ENCODE results near the gene PTPRU.

The PTPRU gene

DNA sequence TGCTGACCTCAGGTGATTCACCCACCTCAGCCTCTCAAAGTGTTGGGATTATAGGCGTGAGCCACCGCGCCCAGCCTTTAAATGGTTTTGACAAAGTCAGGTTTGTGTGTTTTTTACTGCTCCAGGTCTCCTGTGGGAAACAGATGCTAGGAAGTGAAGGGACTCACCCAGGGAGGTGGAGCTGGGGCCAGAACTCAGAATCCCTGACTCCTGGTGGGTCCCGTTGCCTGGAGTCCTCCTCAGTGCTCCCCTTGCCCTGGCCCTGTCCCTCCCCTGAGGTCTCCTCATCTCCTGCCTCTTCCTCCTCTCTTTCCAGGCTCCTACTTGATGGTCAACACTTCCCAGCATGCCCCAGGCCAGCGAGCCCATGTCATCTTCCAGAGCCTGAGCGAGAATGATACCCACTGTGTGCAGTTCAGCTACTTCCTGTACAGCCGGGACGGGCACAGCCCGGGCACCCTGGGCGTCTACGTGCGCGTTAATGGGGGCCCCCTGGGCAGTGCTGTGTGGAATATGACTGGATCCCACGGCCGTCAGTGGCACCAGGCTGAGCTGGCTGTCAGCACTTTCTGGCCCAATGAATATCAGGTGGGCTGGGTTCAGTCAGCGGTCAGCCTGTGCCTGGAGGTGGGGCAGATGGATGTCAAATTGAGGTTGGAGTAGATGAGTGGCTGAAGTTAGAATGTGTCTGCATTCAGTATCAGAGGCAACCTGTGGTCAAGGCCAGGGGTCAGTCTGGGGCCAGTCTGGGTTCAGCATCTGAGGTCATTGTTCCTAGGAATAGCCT is 22.1 kb downstream of the PTPRU start:
- POLR2A ChIA-PET = no interaction called here
- H3K4me3 ChIP-seq (ENCODE audit: low read depth, low read length) = no peak overlapping the region
- TF ChIP-seq, protein P1, sequence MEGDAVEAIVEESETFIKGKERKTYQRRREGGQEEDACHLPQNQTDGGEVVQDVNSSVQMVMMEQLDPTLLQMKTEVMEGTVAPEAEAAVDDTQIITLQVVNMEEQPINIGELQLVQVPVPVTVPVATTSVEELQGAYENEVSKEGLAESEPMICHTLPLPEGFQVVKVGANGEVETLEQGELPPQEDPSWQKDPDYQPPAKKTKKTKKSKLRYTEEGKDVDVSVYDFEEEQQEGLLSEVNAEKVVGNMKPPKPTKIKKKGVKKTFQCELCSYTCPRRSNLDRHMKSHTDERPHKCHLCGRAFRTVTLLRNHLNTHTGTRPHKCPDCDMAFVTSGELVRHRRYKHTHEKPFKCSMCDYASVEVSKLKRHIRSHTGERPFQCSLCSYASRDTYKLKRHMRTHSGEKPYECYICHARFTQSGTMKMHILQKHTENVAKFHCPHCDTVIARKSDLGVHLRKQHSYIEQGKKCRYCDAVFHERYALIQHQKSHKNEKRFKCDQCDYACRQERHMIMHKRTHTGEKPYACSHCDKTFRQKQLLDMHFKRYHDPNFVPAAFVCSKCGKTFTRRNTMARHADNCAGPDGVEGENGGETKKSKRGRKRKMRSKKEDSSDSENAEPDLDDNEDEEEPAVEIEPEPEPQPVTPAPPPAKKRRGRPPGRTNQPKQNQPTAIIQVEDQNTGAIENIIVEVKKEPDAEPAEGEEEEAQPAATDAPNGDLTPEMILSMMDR (IDR thresholded peaks at IDR 0.05; ENCODE audit: insufficient read depth, low read length, missing control alignments) = no peak
- CTCF ChIA-PET = interaction anchor here (1.1 to 4.0 kb wide), 3 partner anchors 11 to 22 kb away, joined by 3 to 17 read pairs (median 4); no protein-coding TSS in a partner anchor
- no peak for DNase-seq (ENCODE audit: low read depth, low spot score)

- DNase-seq (ENCODE audit: low read depth, low spot score) = no peak
- TF ChIP-seq, protein P1 (IDR thresholded peaks at IDR 0.05; ENCODE audit: insufficient read depth, low read length, missing control alignments) = no peak
- peak overlapping the region; percentile 55 for H3K4me3 ChIP-seq (ENCODE audit: low read depth, low read length)
- ChIA-PET POLR2A (interaction anchor here (0.9 kb wide), 1 partner anchor 12 kb away, joined by 3 read pairs; no protein-coding TSS in a partner anchor), CTCF (interaction anchor here (1.3 to 4.0 kb wide), 3 partner anchors 11 to 14 kb away, joined by 3 to 17 read pairs (median 4); no protein-coding TSS in a partner anchor)
These were observed 22.9 kb downstream of the PTPRU start for GRCh38 chr1:29258976-29259801.

DNA sequence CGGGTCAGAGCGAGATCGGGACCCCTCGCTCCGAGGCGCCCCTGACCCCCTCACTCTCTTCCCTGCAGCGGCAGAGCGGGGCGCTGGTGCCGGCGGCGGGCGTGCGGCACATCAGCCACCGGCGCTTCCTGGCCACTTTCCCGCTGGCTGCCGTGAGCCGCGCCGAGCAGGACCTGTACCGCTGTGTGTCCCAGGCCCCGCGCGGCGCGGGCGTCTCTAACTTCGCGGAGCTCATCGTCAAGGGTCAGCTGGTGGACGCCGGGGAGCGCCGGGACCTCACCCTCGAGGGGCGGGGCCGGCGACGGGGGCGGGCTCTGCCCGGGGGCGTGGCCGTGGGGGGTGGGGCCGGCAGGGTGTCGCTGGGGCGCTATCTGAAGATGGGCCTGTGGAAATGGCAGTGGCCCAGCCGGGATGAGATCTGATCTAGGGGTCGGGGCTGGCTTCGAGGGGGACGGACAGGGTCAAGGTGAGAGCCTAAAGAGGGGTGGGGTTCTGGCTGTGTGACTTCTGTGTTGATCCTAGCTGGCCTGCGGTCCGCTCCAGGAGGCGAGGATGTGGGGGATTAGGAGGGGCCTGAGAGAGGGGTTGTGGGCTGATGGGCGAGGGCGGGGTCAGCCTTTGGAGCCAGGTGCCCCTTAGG is 23.6 kb downstream of the PTPRU start:
- POLR2A ChIA-PET = interaction anchor here (0.9 kb wide), 1 partner anchor 11 kb away, joined by 3 read pairs; no protein-coding TSS in a partner anchor
- DNase-seq (ENCODE audit: low read depth, low spot score) = no peak
- H3K4me3 ChIP-seq (ENCODE audit: low read depth, low read length) = peak overlapping the region; percentile 55
- TF ChIP-seq, protein P1 (IDR thresholded peaks at IDR 0.05; ENCODE audit: insufficient read depth, low read length, missing control alignments) = no peak
- CTCF ChIA-PET = interaction anchor here (0.9 to 4.0 kb wide), 3 partner anchors 11 to 852 kb away, joined by 3 to 17 read pairs (median 3); no protein-coding TSS in a partner anchor

DNA sequence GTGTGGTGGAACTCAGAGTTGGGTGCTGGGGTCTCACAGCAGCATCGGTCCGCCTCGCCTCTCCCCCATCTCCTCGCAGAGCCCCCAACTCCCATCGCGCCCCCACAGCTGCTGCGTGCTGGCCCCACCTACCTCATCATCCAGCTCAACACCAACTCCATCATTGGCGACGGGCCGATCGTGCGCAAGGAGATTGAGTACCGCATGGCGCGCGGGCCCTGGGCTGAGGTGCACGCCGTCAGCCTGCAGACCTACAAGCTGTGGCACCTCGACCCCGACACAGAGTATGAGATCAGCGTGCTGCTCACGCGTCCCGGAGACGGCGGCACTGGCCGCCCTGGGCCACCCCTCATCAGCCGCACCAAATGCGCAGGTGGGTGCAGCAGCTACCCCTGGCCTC is 24.2 kb downstream of the PTPRU start:
- TF ChIP-seq, protein P1 (IDR thresholded peaks at IDR 0.05; ENCODE audit: insufficient read depth, low read length, missing control alignments) = no peak
- no peak for DNase-seq (ENCODE audit: low read depth, low spot score)
- ChIA-PET POLR2A (no interaction called here), CTCF (interaction anchor here (0.9 to 4.0 kb wide), 3 partner anchors 10 to 851 kb away, joined by 3 to 17 read pairs (median 3); no protein-coding TSS in a partner anchor)
- peak overlapping the region; percentile 55 for H3K4me3 ChIP-seq (ENCODE audit: low read depth, low read length)

- no peak for DNase-seq (ENCODE audit: low read depth, low spot score)
- ChIA-PET CTCF (no interaction called here), POLR2A (no interaction called here)
- H3K4me3 ChIP-seq (ENCODE audit: low read depth, low read length) = no peak overlapping the region
- TF ChIP-seq, protein P1 (IDR thresholded peaks at IDR 0.05; ENCODE audit: insufficient read depth, low read length, missing control alignments) = no peak
These were observed 28.6 kb downstream of the PTPRU start for GRCh38 chr1:29264773-29265389.
